GM18861 (cell line): ENCODE measurements around the gene CCNL1.

Source experiments
- ATAC-seq: cut with Tn5 transposase; IDR thresholded peaks from one replicate; pipeline ENCODE4 v1.9.1; 2021; ENCODE audit not compliant: unreplicated experiment

Gene CCNL1

DNA sequence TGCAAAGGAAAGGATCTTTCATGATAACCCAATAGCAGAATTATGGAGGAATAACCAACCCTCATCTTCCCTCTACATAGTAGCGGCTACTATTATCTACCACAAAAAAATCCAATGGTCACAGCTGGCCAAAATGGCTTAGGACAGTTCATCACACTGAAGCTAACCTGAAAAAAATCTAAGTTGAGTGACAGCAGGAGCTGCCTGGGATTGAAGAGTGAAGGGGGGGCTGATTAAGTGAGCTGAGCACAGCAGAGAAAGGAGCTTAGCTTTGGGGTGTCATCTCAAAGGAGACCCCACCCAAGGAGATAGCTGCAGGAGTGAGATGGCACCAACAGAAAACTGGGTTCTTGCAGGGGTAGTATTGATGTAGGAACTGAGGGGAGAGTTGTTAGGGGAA is 33.6 kb downstream of the CCNL1 start:
- ATAC-seq = no peak

- ATAC-seq = no peak
These were observed 34.8 kb downstream of the CCNL1 start for GRCh38 chr3:157125101-157125500.

DNA sequence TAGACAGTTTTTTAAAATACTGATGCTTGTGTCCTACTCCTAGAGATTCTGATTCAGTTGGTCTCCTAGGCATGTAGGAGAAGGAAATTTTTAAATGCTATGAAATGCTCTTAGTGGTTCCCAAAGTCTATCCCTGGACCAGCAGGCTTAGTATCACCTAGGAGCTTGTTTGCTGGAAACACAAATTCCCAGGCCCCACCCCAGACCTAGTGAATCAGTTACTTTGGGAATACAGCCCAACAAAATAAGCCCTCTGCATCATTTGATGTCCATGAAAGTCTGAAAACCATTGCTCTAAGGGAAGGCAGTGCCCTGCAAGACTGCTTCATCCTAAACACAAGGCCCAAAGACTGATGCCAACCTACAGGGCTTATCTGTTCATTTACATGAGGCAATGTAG is 36.3 kb downstream of the CCNL1 start:
- no peak for ATAC-seq

DNA sequence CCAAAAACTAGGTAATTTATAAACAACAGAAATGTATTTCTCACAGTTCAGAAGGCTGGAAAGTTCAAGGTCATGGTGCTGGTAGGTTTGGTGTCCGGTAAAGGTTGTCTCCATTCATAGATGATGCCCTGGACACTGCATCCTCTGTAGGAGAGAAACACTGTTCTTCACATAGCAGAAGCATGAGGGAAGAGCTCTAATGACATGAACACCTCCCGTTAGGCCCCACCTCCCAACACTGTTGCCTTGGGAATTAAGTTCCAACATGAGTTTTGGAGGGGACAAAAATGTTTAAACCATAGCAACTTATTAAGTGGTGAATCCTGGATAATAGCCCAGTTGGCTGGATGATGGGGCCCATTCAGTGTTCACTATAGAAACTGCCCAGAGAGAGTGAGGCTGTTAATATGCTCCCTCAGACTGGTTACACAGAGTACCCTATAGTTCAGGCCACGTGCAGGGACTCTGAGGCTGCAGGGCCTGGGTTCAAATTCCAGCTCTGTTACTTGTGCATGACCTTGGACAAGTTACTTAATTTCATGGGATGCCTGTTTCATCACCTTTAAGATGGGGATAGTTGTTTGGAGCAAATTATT is 37.0 kb downstream of the CCNL1 start:
- no peak for ATAC-seq

- ATAC-seq = no peak
These were observed 37.8 kb downstream of the CCNL1 start for GRCh38 chr3:157122116-157122515.

DNA sequence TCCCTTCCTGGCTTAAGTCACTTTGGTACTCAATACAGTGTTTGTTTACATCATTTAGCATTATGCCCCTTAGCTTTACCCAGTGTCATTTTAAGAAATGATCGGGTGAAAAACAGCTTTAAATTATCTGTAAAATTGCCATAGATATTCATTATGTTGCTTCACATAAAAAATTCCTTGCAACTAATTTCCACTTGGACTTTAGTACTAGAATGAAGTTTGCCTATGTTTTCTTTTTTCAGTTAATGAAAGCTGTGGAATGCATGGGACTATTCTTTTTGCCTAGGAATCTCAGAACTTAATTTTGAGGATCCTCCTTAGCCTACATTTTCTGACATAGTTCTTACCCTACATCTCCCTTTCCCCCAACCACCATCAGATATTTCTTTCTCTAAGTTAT is 38.4 kb downstream of the CCNL1 start:
- ATAC-seq = no peak

DNA sequence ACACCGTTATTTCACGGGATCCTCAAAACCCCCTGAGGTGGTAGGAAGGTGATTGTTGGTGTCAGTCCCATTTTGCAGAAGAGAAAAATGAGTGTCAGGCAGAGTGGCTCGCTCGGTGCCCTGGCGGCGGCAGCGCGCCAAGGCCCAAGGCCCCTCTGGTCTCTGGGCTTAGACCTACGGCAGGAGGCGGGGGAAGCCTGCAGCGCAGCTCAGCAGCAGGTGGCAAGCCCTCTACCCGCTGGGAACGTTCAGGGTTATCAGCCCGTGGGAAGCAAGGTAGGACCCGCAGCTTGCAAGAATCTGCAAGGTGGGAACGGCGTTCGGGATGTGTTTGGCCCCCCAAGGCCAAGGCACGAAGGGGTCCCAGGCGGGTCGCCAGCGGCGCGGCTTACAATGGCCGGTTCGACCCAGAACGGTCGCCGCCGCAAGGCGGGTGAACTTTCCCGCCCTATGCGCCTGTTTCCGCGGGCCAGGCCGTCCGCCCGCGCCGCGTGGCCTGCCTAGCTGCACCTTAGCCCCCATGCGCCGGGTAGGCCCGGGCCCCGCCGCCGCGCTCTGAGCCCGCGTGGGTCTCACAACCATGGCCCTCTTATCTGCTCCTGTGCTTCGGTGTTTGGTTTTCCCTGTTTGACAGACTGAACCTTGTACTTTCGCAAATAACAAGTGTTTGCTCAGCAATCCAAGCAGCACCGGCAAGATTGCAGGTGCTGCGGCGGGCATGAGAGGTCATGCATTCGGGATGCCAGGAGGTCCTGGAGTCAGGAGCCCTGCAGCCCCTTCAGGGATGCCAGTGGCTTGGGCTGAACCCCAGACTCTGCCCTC is 39.7 kb downstream of the CCNL1 start:
- ATAC-seq = no peak

DNA sequence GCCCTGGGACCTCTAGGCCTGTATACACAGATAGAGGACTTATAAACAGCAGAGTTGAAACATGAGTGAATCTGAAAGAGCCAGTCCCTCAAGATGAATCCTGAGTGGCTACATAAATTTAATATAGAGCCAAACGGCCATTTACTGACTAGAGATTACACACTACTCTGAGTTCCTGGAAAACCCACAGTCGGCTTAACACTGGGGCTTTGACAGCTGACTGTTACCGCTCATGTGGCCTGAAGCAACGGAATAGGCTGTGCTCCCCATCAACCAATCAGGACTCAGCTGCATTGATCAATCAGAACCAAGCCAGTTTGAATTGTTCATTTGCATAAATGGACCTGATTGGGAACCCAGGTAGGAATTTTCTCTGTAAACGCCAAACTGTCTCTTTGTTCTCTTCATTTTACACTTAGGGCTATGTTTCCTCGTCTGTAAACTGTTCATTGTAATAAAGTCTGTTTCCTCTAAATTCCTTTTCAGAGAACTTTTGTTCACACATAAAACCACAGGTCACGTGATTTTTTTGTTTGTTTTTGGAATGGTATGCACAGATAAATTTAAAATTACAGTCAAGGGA is 40.5 kb downstream of the CCNL1 start:
- no peak for ATAC-seq

DNA sequence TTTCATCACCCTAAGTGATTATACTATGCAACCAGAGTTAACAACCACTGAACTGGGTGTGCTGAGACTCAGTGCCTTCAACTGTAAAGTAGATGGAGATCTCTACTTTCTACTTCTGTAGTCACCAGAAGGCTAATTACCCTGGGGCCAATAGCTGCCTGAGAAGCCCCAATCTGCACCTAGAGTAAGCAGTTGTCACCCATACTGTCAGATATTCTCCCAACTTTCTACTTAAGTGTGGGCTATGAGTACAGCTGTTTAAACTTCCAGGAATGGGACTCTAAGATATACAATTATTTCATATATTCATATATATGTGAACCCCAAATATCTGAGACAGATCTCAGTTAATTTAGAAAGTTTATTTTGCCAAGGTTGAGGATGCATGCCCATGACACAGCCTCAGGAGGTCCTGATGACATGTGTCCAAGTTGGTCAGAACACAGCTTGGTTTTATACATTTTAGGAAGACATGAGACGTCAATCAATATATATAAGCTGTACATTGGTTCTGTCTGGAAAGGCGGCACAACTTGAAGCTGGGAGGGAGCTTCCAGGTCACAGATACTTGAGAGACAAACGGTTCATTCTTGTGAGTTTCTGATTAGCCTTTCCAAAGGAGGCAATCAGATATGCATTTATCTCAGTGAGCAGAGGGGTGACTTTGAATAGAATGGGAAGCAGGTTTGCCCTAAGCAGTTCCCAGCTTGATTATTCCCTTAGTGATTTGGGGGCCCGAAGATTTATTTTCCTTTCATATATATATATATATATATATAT is 41.9 kb downstream of the CCNL1 start:
- no peak for ATAC-seq

DNA sequence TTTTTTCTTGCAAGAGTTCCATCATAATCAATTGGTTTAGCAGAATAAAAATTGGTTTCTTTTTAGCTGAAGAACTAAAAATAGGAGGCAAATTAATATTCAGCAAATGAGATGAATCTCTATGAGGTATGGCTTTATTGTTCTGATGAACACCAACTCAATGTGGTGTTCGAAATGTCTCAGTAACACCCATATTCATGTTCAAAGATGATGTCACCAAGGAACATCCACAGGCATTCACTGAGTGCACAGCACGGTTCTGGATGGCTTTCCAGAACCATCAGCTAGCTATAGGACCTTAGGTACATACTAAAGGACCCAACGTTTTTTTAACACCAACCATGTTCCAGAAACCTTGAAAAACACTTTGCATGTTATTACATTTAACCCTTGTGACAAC is 42.7 kb downstream of the CCNL1 start:
- ATAC-seq = no peak

- no peak for ATAC-seq
These were observed 43.9 kb downstream of the CCNL1 start for GRCh38 chr3:157116017-157116416.

DNA sequence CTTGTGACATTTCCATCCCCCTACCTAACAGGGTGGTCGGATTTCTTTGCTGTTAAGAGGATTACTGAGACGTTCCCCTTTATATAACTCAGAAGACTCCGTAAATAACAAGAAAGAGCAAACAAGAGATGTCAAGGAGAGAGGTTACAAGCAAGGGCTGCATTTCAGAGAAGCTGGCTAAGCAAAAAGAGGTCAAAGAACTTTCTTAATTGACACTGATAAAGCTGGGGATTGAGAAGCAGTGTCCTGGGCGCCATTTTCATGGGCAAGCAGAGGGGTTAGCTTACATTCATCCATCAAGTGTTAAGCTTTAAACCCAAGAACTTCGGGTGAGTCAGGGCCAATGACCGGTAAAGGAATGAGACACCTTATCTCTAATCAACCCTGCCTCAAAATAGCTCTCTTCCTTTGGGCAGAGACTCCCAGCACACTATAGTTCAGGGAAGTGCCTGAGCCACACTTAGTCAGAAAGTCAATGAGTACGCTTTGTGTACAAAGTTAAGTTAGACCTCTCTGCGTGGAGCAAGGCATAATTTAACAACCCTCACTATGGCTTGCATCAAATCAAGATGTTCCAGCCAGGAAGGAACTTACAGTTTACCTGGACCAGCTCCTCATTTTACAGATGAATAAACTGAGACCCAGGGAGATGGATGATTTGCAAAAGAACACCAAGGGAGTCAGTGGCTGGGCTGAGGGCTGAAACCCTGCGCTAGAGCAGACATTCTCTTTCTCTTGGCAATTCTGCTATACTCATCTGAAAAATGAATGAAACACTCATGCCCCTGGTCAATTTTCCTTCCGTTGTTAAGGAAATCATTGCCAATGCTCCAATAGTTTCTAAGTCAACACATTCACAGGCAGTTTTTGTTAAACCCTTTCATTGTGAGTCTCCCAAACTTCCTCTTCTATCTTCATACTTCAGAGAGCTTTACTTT is 44.6 kb downstream of the CCNL1 start:
- no peak for ATAC-seq

GRCh38 chr3:157113832-157114505 is 46.0 kb downstream of the CCNL1 start:
- ATAC-seq = no peak

DNA sequence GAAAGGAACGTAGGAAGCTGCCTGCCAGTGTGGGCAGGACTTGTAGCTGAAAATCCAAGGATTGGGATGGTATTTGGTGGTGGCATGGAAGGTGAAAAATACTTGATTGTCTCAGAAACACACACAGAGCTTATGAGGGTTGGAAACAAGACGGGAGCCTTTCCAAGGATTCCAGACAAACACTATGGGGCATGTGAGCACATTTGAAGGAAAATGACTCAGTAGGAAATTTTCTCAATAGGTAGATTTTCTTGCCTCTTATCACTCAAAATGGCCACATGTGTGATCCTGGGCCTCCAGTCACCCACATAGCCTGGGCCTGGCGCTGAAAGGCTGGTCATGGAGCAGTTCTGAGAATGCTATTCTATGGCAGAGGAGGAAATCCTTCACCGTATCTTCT is 47.4 kb downstream of the CCNL1 start:
- ATAC-seq = no peak

- ATAC-seq = no peak
These were observed 48.4 kb downstream of the CCNL1 start for GRCh38 chr3:157111518-157111917.

- ATAC-seq = no peak
These were observed 49.1 kb downstream of the CCNL1 start for GRCh38 chr3:157110761-157111278.

GRCh38 chr3:157109267-157110141 is 50.4 kb downstream of the CCNL1 start:
- no peak for ATAC-seq

DNA sequence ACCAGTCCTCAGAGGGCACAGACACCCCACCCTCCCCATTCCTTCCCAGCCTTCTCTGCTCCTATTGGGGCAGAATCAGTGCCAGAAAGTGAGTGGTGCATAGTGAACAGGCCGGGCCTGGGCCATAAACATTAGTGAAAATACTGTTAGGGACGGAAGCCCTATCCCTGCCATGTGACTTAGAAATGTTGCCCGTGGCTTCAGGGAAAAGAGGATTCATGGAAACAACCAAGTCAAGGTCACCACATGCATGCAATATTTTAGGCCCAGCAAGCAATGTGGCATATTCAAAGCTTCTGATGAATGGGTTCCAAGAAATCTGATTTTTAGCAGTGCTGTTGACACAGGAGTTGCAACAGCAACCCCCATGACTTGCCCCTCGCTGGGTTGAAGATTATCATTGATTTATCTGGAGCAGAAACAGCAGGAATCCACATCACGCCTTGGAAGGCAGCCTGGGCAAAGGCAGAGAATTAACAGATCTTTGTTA is 52.3 kb downstream of the CCNL1 start:
- no peak for ATAC-seq

DNA sequence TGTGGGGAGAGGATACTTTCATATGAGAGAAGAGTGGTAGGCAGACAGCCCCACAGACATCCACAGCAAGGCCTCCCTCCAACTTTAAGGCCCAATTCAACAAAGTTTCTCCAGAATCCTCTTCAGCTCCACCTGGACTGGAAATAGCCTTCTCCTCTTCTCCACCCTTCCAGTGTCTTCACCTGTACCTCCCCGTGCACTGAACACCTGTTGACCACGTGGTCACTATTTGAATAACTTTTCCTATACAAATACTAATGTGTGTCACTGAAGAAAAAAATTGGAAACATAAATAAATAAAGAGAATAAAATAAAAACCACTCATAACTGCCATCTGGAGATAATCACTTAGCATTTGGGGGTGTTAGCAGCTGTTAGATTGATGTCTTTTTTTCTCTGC is 52.9 kb downstream of the CCNL1 start:
- ATAC-seq = no peak
